HG03097 (cell line): ENCODE results near the gene C14orf132.

ENCODE experiments used
- ATAC-seq: cut with Tn5 transposase; IDR thresholded peaks from one replicate; pipeline ENCODE4 v1.9.1; 2021; ENCODE audit not compliant: unreplicated experiment, low FRiP score

C14orf132 gene

GRCh38 chr14:96139879-96140278 is 100.7 kb downstream of the C14orf132 start:
- ATAC-seq: no peak

DNA sequence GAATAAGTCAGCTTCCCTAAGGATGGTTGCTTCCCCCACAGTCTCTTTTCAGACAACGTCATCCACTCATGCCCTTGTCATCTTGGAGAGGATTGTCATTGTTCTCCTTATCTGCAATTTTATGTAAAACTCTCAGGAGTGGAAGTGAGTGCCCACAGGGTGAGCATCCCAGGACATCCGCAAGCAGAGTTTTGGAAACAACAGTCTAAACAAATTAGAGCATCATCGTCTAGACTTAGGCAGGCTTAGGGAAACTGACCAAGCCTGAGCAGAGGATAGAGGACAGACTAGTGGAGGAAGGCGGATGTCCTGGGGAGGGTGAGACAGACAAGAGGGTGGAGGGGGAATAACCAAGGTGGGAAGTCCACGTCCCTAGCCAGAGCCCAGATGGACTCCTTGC is 101.8 kb downstream of the C14orf132 start:
- ATAC-seq: no peak
